A549 (cell line): ENCODE measurements around the gene ADAMTSL3. TPM values are rescaled to one million over a fixed set of nuclear protein-coding genes. Genes with fewer than 3 reads are reported as not detected.

Source experiments
- ATAC-seq, 2 experiments: fragments of 200-7000 bp in 1 of 2; fragments of >200 bp in 1 of 2; cut with Nextera tagmentation in 1 of 2; cut with Tn5 transposase in 1 of 2; 3 replicates each; pipeline versions ENCODE4 v1.8.0 to v1.9.1; 2018 to 2020; ENCODE audit warnings: mild to moderate bottlenecking in 1 of 2, moderate library complexity in 1 of 2
- CTCF ChIA-PET: fragments of 300-600 bp; sonication (Branson Sonifier 250); formaldehyde crosslinking; extraction: SDS; loops from one replicate; lab custom pipeline; 2021; ENCODE audit warnings: antibody characterized with exemption, inconsistent platforms; lab: Yijun Ruan, JAX
- POLR2A ChIA-PET: fragments of 350-600 bp; formaldehyde crosslinking; extraction: SDS; loops from one replicate; lab custom pipeline; 2021; ENCODE audit warnings: antibody characterized with exemption, inconsistent platforms; lab: Yijun Ruan, JAX
- DNase-seq, 2 experiments: peaks; one replicate each; pipeline versions ENCODE4 v3.0.0 to v3.0.0-alpha.2; 2011 to 2016; ENCODE audit warnings: low read depth in 1 of 2, low spot score in 1 of 2
- FAIRE-seq: peaks from 2 replicates; lab custom pipeline; 2011; peaks lifted over from hg19 to GRCh38; lab: Jason Lieb, UNC
- H3K27ac ChIP-seq, 2 experiments: fragments of >200 bp; sonication (Bioruptor Twin); formaldehyde crosslinking; 3 replicates each; pipeline ENCODE4 v1.5.1; 2016 to 2017
- H3K4me1 ChIP-seq: fragments of >200 bp; sonication (Bioruptor Twin); formaldehyde crosslinking; 3 replicates; pipeline ENCODE4 v1.6.1; 2016
- H3K4me2 ChIP-seq: fragments of >200 bp; sonication (Bioruptor Twin); formaldehyde crosslinking; 3 replicates; pipeline ENCODE4 v1.6.1; 2016
- H3K4me3 ChIP-seq: fragments of >200 bp; sonication (Bioruptor Twin); formaldehyde crosslinking; 3 replicates; pipeline ENCODE4 v1.5.1; 2016
- H3K9me3 ChIP-seq: fragments of >200 bp; sonication (Bioruptor Twin); formaldehyde crosslinking; 3 replicates; pipeline ENCODE4 v1.6.1; 2016
- CHD2 ChIP-seq: fragments of 150-350 bp; IDR thresholded peaks from 2 replicates; pipeline ENCODE4 v1.6.1; 2014; ENCODE audit warnings: low read length; ENCODE audit not compliant: partially characterized antibody
- CHD4 ChIP-seq: fragments of 200-600 bp; sonication (generic); IDR thresholded peaks from 2 replicates; pipeline ENCODE4 v1.6.1; 2016; ENCODE audit warnings: antibody characterized with exemption, mild to moderate bottlenecking, borderline replicate concordance
- EP300 ChIP-seq, 2 experiments: fragments of >200 bp; sonication (Bioruptor Twin); formaldehyde crosslinking; IDR thresholded peaks; 2 replicates in 1 of 2; 3 replicates in 1 of 2; pipeline ENCODE4 v1.6.1; 2016 to 2017
- FOSB ChIP-seq: fragments of 250-450 bp; sonication (Bioruptor Pico); IDR thresholded peaks from 2 replicates; pipeline ENCODE4 v1.5.0; 2020; ENCODE audit warnings: mild to moderate bottlenecking, moderate library complexity
- FOSL2 ChIP-seq, 2 experiments: fragments of 450-650 bp in 1 of 2; fragments of >200 bp in 1 of 2; sonication (Bioruptor Twin) in 1 of 2; formaldehyde crosslinking; IDR thresholded peaks; 2 replicates each; pipeline versions ENCODE4 v1.5.0 to v1.6.1; 2016 to 2020; ENCODE audit warnings: mild to moderate bottlenecking in 1 of 2, moderate library complexity in 1 of 2
- HDAC2 ChIP-seq: fragments of 200-600 bp; sonication (generic); IDR thresholded peaks from 2 replicates; pipeline ENCODE4 v1.6.1; 2016
- KDM1A ChIP-seq: fragments of 200-600 bp; sonication (generic); IDR thresholded peaks from 2 replicates; pipeline ENCODE4 v1.6.1; 2016; ENCODE audit warnings: low read depth, mild to moderate bottlenecking
- MAFK ChIP-seq: fragments of 450-650 bp; IDR thresholded peaks from 2 replicates; pipeline ENCODE4 v1.6.1; 2014; ENCODE audit not compliant: partially characterized antibody
- MYC ChIP-seq: IDR thresholded peaks from 2 replicates; pipeline ENCODE4 v1.6.1; 2012; ENCODE audit warnings: mild to moderate bottlenecking, inconsistent platforms, low read length, improper control_type of control experiment, borderline replicate concordance
- RCOR1 ChIP-seq: fragments of 150-350 bp; IDR thresholded peaks from 2 replicates; pipeline ENCODE4 v1.6.1; 2014; ENCODE audit warnings: antibody characterized with exemption, low read length, low read depth
- SMC3 ChIP-seq: fragments of >200 bp; sonication (Bioruptor Twin); formaldehyde crosslinking; IDR thresholded peaks from 3 replicates; pipeline ENCODE4 v1.6.1; 2018; ENCODE audit warnings: inconsistent platforms
- ZFP36 ChIP-seq: fragments of 450-650 bp; IDR thresholded peaks from 2 replicates; pipeline ENCODE4 v1.6.1; 2014; ENCODE audit warnings: borderline replicate concordance; ENCODE audit not compliant: partially characterized antibody
- ZNF302 ChIP-seq: fragments of 250-450 bp; sonication (Bioruptor Pico); IDR thresholded peaks from 2 replicates; pipeline ENCODE4 v1.9.0; 2021; ENCODE audit warnings: inconsistent platforms, mild to moderate bottlenecking, moderate library complexity
- WGBS: methylation state at CpG from one replicate; pipeline ENCODE4 v1.1.6; 2017; ENCODE audit errors: missing lambda C conversion rate; 5-methylcytosine and 5-hydroxymethylcytosine counted together
- polyA plus RNA-seq, 4 experiments: library from polyadenylated mRNA; depleted of rRNA in 3 of 4; stranded (reverse); fragments of >200 nt; fragmentation: RNase III in 1 of 4; extraction: RNeasy Plus Mini Kit Qiagen cat#74134 plus additional on column Dnase treatment in 1 of 4; gene quantifications; 2 replicates in 3 of 4; 3 replicates in 1 of 4; pipeline ENCODE4 v1.2.3, GENCODE V29; 2011 to 2017
- TF ChIP-seq, protein P1 (sequence below): fragments of 200-600 bp; sonication (generic); IDR thresholded peaks from 2 replicates; pipeline ENCODE4 v1.6.1; 2016; ENCODE audit warnings: antibody characterized with exemption, mild to moderate bottlenecking, moderate library complexity
- TF ChIP-seq, protein P2 (sequence below): IDR thresholded peaks from 2 replicates; pipeline ENCODE4 v1.6.1; 2012; ENCODE audit warnings: low read depth, borderline replicate concordance
- TF ChIP-seq, protein P3 (sequence below): fragments of 450-650 bp; IDR thresholded peaks from 2 replicates; pipeline ENCODE4 v1.6.1; 2014; ENCODE audit warnings: antibody characterized with exemption
- TF ChIP-seq, protein P4 (sequence below): fragments of 250-450 bp; sonication (Bioruptor Pico); IDR thresholded peaks from 2 replicates; pipeline ENCODE4 v1.5.0; 2021; ENCODE audit warnings: mild to moderate bottlenecking, moderate library complexity, borderline replicate concordance
- TF ChIP-seq, protein P5 (sequence below): fragments of >200 bp; sonication (Bioruptor Twin); formaldehyde crosslinking; IDR thresholded peaks from 2 replicates; pipeline ENCODE4 v1.6.1; 2016

Gene ADAMTSL3
- polyA plus RNA-seq, 2 of the 4 experiments (the other 2 are of a cell fraction): 0.22 to 0.25 TPM

DNA sequence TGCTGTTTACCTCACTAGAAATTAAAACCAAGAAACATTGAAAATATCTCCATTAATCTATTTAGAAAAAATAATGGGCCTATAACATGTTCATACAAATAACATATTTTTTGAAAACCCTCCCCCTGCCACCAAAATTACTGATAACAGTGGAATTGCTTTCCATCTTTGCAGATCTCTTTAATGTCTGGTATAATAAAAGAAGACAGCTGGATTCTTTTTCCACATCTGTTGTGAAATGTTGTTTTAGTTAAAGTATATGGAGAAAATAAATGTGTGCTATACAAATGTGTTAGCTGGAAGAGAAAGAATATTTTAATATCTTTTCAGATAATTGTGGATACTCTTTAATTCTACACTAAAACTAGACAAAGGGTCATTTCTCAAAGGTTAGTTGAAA lies 330.7 kb downstream of the ADAMTSL3 start:
- POLR2A ChIA-PET: no interaction called here
- no peak for TF ChIP-seq SMC3
- TF ChIP-seq, protein P1, sequence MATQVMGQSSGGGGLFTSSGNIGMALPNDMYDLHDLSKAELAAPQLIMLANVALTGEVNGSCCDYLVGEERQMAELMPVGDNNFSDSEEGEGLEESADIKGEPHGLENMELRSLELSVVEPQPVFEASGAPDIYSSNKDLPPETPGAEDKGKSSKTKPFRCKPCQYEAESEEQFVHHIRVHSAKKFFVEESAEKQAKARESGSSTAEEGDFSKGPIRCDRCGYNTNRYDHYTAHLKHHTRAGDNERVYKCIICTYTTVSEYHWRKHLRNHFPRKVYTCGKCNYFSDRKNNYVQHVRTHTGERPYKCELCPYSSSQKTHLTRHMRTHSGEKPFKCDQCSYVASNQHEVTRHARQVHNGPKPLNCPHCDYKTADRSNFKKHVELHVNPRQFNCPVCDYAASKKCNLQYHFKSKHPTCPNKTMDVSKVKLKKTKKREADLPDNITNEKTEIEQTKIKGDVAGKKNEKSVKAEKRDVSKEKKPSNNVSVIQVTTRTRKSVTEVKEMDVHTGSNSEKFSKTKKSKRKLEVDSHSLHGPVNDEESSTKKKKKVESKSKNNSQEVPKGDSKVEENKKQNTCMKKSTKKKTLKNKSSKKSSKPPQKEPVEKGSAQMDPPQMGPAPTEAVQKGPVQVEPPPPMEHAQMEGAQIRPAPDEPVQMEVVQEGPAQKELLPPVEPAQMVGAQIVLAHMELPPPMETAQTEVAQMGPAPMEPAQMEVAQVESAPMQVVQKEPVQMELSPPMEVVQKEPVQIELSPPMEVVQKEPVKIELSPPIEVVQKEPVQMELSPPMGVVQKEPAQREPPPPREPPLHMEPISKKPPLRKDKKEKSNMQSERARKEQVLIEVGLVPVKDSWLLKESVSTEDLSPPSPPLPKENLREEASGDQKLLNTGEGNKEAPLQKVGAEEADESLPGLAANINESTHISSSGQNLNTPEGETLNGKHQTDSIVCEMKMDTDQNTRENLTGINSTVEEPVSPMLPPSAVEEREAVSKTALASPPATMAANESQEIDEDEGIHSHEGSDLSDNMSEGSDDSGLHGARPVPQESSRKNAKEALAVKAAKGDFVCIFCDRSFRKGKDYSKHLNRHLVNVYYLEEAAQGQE: no peak
- TF ChIP-seq, protein P2, sequence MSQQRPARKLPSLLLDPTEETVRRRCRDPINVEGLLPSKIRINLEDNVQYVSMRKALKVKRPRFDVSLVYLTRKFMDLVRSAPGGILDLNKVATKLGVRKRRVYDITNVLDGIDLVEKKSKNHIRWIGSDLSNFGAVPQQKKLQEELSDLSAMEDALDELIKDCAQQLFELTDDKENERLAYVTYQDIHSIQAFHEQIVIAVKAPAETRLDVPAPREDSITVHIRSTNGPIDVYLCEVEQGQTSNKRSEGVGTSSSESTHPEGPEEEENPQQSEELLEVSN: no peak
- TF ChIP-seq, protein P3, sequence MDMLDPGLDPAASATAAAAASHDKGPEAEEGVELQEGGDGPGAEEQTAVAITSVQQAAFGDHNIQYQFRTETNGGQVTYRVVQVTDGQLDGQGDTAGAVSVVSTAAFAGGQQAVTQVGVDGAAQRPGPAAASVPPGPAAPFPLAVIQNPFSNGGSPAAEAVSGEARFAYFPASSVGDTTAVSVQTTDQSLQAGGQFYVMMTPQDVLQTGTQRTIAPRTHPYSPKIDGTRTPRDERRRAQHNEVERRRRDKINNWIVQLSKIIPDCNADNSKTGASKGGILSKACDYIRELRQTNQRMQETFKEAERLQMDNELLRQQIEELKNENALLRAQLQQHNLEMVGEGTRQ: no peak
- no peak for FAIRE-seq

DNA sequence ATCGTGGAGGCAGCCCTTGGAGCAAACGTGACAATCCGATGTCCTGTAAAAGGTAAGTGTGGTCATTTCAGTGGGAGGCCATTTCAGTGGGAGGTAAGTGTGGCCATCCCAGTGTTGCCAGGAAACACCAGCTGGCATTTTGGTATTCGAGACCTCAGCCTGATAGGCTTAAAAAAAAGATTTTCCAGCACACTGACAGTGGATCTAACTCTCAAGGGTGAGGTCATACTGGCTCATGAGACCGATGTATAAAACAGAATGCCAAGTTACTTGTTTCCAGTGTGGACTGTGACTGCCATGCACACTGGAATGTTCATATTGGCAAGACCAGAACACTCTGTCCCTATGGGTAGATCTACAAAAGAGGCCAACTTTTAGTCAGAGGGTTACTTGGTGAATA lies 337.2 kb downstream of the ADAMTSL3 start:
- Histone ChIP-seq H3K4me2 (no peak overlapping the region), H3K4me3 (no peak overlapping the region), H3K9me3 (no peaks in the 10 kb centered on the region), H3K27ac (no peak overlapping the region), H3K4me1 (no peaks in the 10 kb centered on the region)
- no peak for DNase-seq
- POLR2A ChIA-PET: no interaction called here
- CTCF ChIA-PET: interaction anchor here (0.6 kb wide), 1 partner anchor 152 kb away, joined by 3 read pairs; no protein-coding TSS in a partner anchor
- TF ChIP-seq EP300 (IDR thresholded peaks at IDR 0.05): no peak
- ATAC-seq: no peak
- WGBS: 18% methylated on average over 5 of the region's 5 CpGs
- no peak for FAIRE-seq

More for the DNA sequence above, 330.7 kb downstream of the ADAMTSL3 start:
- CTCF ChIA-PET: interaction anchor here (1.3 kb wide), 1 partner anchor 16 kb away, joined by 5 read pairs; no protein-coding TSS in a partner anchor
- Histone ChIP-seq H3K27ac (no peak overlapping the region), H3K9me3 (no peaks in the 10 kb centered on the region), H3K4me3 (no peak overlapping the region), H3K4me1 (no peaks in the 10 kb centered on the region), H3K4me2 (no peak overlapping the region)
- DNase-seq (no peak), ATAC-seq (no peak)

DNA sequence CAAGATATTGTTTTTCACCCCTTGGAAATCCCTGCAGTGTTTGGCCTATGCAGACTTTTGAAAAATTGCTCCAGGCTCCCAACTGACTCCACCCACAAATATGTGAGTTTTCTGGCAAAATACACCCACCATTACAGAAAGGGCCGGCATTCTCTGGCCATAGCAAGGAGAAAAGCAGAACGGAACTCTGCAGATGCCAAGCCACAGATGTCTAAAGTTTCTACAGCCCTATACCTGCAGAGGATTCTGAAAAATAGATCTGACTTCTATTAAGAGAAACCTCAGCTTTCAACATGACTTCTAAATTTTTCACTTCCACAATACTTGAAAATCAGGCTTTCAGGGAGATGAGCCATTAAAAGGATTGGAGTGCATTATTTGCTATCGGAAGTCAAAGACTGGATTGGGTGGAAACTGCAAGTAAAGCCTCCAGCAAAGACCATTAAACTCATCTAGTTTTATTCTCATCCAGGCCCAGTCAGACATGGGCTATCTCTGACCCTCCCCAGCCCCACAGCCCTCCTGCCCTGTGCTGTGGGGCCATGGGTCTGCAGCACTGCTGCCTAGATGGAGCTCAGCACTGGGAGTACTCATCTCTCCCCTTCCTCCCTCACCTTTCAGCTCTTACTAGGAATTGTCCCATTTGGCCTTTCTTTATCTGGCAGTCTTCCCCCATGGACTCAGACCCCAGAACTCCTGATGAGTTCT lies 338.6 kb downstream of the ADAMTSL3 start:
- no peaks in the 10 kb centered on the region for H3K9me3 ChIP-seq
- ChIA-PET CTCF (interaction anchor here (1.2 kb wide), 1 partner anchor 9 kb away, joined by 3 read pairs; no protein-coding TSS in a partner anchor), POLR2A (no interaction called here)
- no peak overlapping the region for H3K4me3 ChIP-seq
- no peak for FAIRE-seq
- WGBS: 30% methylated on average over 3 of the region's 3 CpGs
- H3K27ac ChIP-seq: no peak overlapping the region
- H3K4me1 ChIP-seq: no peaks in the 10 kb centered on the region
- no peak for DNase-seq
- ATAC-seq: no peak
- no peak for TF ChIP-seq MAFK
- TF ChIP-seq ZFP36: no peak
- TF ChIP-seq KDM1A: no peak
- TF ChIP-seq, protein P4, sequence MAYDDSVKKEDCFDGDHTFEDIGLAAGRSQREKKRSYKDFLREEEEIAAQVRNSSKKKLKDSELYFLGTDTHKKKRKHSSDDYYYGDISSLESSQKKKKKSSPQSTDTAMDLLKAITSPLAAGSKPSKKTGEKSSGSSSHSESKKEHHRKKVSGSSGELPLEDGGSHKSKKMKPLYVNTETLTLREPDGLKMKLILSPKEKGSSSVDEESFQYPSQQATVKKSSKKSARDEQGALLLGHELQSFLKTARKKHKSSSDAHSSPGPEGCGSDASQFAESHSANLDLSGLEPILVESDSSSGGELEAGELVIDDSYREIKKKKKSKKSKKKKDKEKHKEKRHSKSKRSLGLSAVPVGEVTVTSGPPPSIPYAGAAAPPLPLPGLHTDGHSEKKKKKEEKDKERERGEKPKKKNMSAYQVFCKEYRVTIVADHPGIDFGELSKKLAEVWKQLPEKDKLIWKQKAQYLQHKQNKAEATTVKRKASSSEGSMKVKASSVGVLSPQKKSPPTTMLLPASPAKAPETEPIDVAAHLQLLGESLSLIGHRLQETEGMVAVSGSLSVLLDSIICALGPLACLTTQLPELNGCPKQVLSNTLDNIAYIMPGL (CRISPR knock-in tag): no peak
- no peak for TF ChIP-seq RCOR1
- TF ChIP-seq CHD4: no peak
- no peak for TF ChIP-seq EP300 (IDR thresholded peaks at IDR 0.05)
- TF ChIP-seq CHD2: no peak
- TF ChIP-seq, protein P5, sequence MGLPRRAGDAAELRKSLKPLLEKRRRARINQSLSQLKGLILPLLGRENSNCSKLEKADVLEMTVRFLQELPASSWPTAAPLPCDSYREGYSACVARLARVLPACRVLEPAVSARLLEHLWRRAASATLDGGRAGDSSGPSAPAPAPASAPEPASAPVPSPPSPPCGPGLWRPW: no peak
- TF ChIP-seq MYC: no peak
- TF ChIP-seq HDAC2: no peak
- TF ChIP-seq FOSL2 (IDR thresholded peaks at IDR 0.05): no peak
- TF ChIP-seq FOSL2 (CRISPR knock-in tag; IDR thresholded peaks at IDR 0.05): no peak
- TF ChIP-seq FOSB: no peak
- TF ChIP-seq ZNF302 (CRISPR knock-in tag): no peak
- no peak overlapping the region for H3K4me2 ChIP-seq
